ENCODE measurements around the gene PRICKLE1.

The PRICKLE1 gene

DNA sequence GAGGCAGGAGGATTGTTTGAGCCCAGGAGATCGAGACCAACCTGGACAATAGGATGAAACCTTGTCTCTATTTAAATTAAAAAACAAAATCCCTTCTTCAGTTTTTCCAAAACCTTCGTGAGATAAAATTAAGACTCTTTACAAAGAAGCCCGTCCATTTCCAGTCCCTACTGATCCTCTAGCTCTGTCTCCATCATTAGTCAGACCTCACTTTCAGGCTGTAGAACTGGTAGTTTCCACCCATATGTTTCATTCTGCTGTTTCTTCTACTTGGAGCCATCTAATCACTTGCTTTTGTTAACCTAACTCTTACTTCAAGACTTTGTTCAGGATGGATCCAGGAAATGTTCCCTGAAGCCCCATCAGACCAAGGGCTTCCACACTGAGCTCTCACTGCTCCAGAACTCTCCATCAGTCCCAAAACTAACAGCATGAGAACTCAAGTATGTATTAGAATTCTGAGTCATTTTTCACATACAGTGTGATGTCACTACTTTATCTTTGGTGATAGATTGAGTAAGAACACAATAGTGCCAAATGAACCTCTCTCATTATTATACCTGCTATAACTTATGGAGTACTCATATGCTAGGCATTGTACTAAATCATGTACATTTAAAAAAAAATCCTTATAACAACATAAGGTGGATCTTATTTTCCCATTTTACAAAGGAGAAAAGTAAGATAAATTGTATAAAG lies 90.8 kb downstream of the PRICKLE1 start:
- TF ChIP-seq, protein P1, sequence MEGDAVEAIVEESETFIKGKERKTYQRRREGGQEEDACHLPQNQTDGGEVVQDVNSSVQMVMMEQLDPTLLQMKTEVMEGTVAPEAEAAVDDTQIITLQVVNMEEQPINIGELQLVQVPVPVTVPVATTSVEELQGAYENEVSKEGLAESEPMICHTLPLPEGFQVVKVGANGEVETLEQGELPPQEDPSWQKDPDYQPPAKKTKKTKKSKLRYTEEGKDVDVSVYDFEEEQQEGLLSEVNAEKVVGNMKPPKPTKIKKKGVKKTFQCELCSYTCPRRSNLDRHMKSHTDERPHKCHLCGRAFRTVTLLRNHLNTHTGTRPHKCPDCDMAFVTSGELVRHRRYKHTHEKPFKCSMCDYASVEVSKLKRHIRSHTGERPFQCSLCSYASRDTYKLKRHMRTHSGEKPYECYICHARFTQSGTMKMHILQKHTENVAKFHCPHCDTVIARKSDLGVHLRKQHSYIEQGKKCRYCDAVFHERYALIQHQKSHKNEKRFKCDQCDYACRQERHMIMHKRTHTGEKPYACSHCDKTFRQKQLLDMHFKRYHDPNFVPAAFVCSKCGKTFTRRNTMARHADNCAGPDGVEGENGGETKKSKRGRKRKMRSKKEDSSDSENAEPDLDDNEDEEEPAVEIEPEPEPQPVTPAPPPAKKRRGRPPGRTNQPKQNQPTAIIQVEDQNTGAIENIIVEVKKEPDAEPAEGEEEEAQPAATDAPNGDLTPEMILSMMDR (IDR thresholded peaks at IDR 0.05; ENCODE audit: borderline replicate concordance, insufficient read depth, low read depth, low read length) = no peak
- H3K4me3 ChIP-seq (ENCODE audit: low read depth, low read length) = no peak overlapping the region

DNA sequence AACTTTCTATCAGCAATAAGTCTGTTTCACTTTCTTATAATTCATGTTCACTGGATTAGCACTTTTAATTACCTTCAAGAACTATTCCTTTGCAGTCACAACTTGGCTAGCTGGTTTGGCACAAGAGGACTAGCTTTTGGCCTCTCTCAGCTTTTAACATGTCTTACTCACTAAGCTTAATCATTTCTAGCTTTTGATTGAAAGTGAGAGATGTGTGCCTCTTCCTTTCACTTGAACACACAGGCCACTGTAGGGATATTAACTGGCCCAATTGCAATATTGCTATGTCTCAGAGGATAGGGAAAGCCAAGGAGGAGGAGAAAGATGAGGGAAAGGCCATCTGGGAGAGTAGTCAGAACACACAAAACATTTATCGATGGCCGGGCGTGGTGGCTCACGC lies 92.7 kb downstream of the PRICKLE1 start:
- no peak overlapping the region for H3K4me3 ChIP-seq (ENCODE audit: low read depth, low read length)
- TF ChIP-seq, protein P1 (IDR thresholded peaks at IDR 0.05; ENCODE audit: borderline replicate concordance, insufficient read depth, low read depth, low read length) = no peak

DNA sequence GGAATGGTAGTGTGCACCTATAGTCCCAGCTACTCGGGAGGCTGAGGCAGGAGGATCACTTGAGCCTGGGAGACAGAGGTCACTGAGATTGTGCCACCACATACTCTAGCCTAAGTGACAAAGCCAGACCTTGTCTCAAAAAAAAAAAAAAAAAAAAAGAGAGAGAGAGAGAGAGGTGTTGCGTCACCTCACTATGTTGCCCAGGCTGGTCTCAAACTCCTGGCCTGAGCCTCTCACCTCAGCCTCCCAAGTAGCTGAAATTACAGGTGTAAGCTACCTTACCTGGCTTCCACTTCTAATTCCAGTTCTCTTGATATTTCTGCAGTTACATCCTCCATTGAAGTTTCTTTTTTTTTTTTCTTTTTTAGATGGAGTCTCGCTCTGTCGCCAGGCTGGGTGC lies 94.3 kb downstream of the PRICKLE1 start:
- no peak overlapping the region for H3K4me3 ChIP-seq (ENCODE audit: low read depth, low read length)
- TF ChIP-seq, protein P1 (IDR thresholded peaks at IDR 0.05; ENCODE audit: borderline replicate concordance, insufficient read depth, low read depth, low read length) = no peak

DNA sequence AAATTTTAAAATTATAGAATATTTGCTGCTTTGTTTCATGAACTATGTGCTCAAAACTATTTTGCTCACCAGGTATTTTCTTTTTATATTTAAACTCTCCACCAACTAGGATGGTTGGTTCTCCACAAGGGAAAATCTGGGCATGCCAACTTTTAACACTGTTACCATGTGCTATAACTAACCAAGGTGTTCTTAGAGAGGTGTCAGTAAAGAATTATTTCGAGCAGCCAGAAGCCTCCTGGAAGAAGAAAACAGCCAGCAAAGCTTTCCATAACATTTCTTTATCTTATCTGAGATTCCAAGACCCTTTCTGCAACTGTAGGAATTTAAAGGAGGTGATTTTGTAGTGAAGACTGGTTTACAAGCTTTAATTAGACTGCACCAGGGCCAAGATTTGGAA lies 97.3 kb downstream of the PRICKLE1 start:
- TF ChIP-seq, protein P1 (IDR thresholded peaks at IDR 0.05; ENCODE audit: borderline replicate concordance, insufficient read depth, low read depth, low read length) = no peak
- no peak overlapping the region for H3K4me3 ChIP-seq (ENCODE audit: low read depth, low read length)

DNA sequence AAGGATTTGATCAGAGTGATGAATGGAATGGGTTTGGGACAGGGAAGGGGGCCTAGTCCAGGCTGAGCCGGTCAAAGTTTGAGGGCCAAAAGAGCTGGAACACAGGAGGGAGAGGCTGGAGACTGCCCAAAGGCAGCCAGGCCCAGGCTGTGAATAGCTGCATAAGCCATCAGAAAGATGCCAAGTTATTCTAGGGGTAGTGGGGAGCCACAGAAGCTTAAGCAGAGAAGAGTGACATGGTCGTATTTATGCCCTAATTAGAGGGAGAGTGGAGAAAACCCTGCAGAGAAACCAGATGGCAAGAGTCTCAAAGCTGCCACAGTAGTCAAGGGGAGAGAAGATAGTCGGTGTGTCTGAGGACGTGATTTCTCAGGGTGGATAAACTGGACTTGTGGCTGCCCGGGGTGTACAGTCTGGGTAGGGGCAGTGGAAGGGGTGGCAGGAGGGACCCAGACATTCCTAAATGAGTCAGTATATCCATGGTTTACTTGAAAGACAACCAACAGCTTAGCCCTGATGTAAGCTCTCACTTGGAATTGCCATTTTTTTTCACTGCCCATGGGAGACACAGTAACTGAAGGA lies 99.2 kb downstream of the PRICKLE1 start:
- TF ChIP-seq, protein P1 (IDR thresholded peaks at IDR 0.05; ENCODE audit: borderline replicate concordance, insufficient read depth, low read depth, low read length) = no peak

DNA sequence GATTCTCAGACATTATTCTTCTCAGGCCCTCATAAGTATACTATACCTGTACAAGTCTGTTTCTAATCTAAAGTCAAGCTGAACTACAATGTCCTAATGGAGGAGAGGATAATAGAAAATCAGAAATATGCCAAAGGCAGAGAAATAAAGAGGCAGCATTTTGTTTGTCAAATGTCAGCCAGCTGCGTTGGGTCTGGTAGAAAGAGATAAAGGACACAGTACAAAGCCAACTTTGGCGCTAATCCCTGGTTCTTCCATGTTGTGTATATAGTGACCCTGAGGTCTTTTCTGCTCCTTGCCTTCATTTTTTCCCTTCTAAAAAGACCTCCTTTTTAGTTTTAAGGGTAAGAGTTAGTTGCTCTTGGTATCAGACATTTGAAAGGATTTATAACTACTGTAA lies 103.1 kb downstream of the PRICKLE1 start:
- H3K4me3 ChIP-seq (ENCODE audit: low read depth, low read length) = no peak overlapping the region
- TF ChIP-seq, protein P1 (IDR thresholded peaks at IDR 0.05; ENCODE audit: borderline replicate concordance, insufficient read depth, low read depth, low read length) = no peak

More for the DNA sequence above, 99.2 kb downstream of the PRICKLE1 start:
- no peak overlapping the region for H3K4me3 ChIP-seq (ENCODE audit: low read depth, low read length)

DNA sequence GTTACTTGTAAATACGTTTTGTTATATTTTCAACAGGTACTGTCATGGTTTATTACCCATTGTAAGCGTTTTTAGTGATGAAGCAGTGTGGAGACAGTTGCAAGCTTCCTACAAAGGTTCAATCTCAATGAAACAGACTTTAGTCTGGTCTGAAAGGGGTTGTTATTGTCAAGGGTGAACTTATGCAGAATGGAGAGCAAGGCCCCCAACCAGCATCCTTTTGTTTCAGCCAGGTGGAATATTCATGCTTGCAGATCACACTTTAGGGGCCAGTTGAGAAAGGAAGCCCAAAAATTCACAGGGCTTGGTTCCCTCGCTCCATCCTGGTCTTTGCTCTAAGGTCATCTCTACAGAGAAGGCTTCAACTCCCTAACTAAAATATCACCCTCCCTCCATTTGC lies 103.7 kb downstream of the PRICKLE1 start:
- TF ChIP-seq, protein P1 (IDR thresholded peaks at IDR 0.05; ENCODE audit: borderline replicate concordance, insufficient read depth, low read depth, low read length) = no peak
- no peak overlapping the region for H3K4me3 ChIP-seq (ENCODE audit: low read depth, low read length)

Data from GM12875 (cell line).